HepG2 (cell line): Measurements from ENCODE around the gene METTL22. TPM values are rescaled to one million over a fixed set of nuclear protein-coding genes. Genes with fewer than 3 reads are reported as not detected.

Source experiments
- ATAD3A ChIP-seq: sonication (generic); formaldehyde crosslinking; IDR thresholded peaks from 2 replicates; pipeline ENCODE4 v1.4.0; 2020; ENCODE audit warnings: missing genetic modification reagents
- ATF2 ChIP-seq: sonication (generic); formaldehyde crosslinking; IDR thresholded peaks from 2 replicates; pipeline ENCODE4 v1.4.0; 2020; ENCODE audit warnings: missing genetic modification reagents
- ATF4 ChIP-seq, 2 experiments: fragments of 450-650 bp in 1 of 2; sonication (generic) in 1 of 2; formaldehyde crosslinking; IDR thresholded peaks; 2 replicates each; pipeline versions ENCODE4 v1.5.0 to v1.8.0; 2020 to 2022; ENCODE audit warnings: mild to moderate bottlenecking in 1 of 2, missing genetic modification reagents in 1 of 2
- CREM ChIP-seq, 2 experiments: sonication (generic) in 1 of 2; formaldehyde crosslinking in 1 of 2; IDR thresholded peaks; 2 replicates each; pipeline versions ENCODE4 v1.4.0 to v1.6.1; 2016 to 2020; ENCODE audit warnings: antibody characterized with exemption in 1 of 2, mild to moderate bottlenecking in 1 of 2, missing genetic modification reagents in 1 of 2
- DNMT1 ChIP-seq: sonication (generic); formaldehyde crosslinking; IDR thresholded peaks from 2 replicates; pipeline ENCODE4 v1.5.1; 2020; ENCODE audit warnings: mild to moderate bottlenecking, missing genetic modification reagents
- EEA1 ChIP-seq: sonication (generic); formaldehyde crosslinking; IDR thresholded peaks from 2 replicates; pipeline ENCODE4 v1.5.1; 2020; ENCODE audit warnings: mild to moderate bottlenecking, missing genetic modification reagents, borderline replicate concordance
- FIP1L1 ChIP-seq: fragments of 200-400 bp; formaldehyde crosslinking; IDR thresholded peaks from 2 replicates; pipeline ENCODE4 v1.6.1; 2018; ENCODE audit warnings: low read depth, mild to moderate bottlenecking, low read length, moderate library complexity, borderline replicate concordance; ENCODE audit not compliant: insufficient read depth
- FOXC1 ChIP-seq: sonication (generic); formaldehyde crosslinking; IDR thresholded peaks from 2 replicates; pipeline ENCODE4 v1.8.0; 2022; ENCODE audit warnings: mild to moderate bottlenecking, missing genetic modification reagents, borderline replicate concordance
- HIVEP1 ChIP-seq: sonication (generic); formaldehyde crosslinking; IDR thresholded peaks from 2 replicates; pipeline ENCODE4 v1.4.0; 2020; ENCODE audit warnings: mild to moderate bottlenecking, missing genetic modification reagents
- MED1 ChIP-seq: sonication (generic); formaldehyde crosslinking; IDR thresholded peaks from 2 replicates; pipeline ENCODE4 v1.4.0; 2020; ENCODE audit warnings: missing genetic modification reagents
- PLRG1 ChIP-seq: fragments of 450-650 bp; conservative IDR thresholded peaks from 2 replicates; pipeline ENCODE4 v1.6.1; 2016
- RBAK ChIP-seq: sonication (generic); formaldehyde crosslinking; IDR thresholded peaks from 2 replicates; pipeline ENCODE4 v1.5.1; 2020; ENCODE audit warnings: mild to moderate bottlenecking, missing genetic modification reagents
- SAP130 ChIP-seq: IDR thresholded peaks from 2 replicates; pipeline ENCODE4 v1.6.1; 2016; ENCODE audit warnings: low read depth
- TGIF2 ChIP-seq: IDR thresholded peaks from 2 replicates; pipeline ENCODE4 v1.6.1; 2016; ENCODE audit warnings: control low read depth, missing compliant biosample characterization
- ZBTB38 ChIP-seq: sonication (generic); formaldehyde crosslinking; IDR thresholded peaks from 2 replicates; pipeline ENCODE4 v1.5.1; 2020; ENCODE audit warnings: mild to moderate bottlenecking, missing genetic modification reagents
- ZFP36 ChIP-seq: fragments of 150-350 bp; IDR thresholded peaks from 2 replicates; pipeline ENCODE4 v1.6.1; 2018; ENCODE audit warnings: borderline replicate concordance, low read length, low read depth; ENCODE audit not compliant: partially characterized antibody
- ZFYVE20 ChIP-seq: sonication (generic); formaldehyde crosslinking; IDR thresholded peaks from 2 replicates; pipeline ENCODE4 v1.8.0; 2023; ENCODE audit warnings: low read depth, mild to moderate bottlenecking, moderate library complexity, missing genetic modification reagents, borderline replicate concordance
- ZNF12 ChIP-seq: sonication (generic); formaldehyde crosslinking; IDR thresholded peaks from 2 replicates; pipeline ENCODE4 v1.5.0; 2020; ENCODE audit warnings: missing genetic modification reagents
- ZNF138 ChIP-seq: sonication (generic); formaldehyde crosslinking; IDR thresholded peaks from 2 replicates; pipeline ENCODE4 v1.5.0; 2020; ENCODE audit warnings: mild to moderate bottlenecking, low read depth, missing genetic modification reagents
- ZNF17 ChIP-seq: sonication (generic); formaldehyde crosslinking; IDR thresholded peaks from 2 replicates; pipeline ENCODE4 v1.5.0; 2020; ENCODE audit warnings: mild to moderate bottlenecking, missing genetic modification reagents
- ZNF232 ChIP-seq: sonication (generic); formaldehyde crosslinking; IDR thresholded peaks from 2 replicates; pipeline ENCODE4 v1.4.0; 2020; ENCODE audit warnings: missing genetic modification reagents, borderline replicate concordance
- ZNF263 ChIP-seq: sonication (generic); formaldehyde crosslinking; IDR thresholded peaks from 2 replicates; pipeline ENCODE4 v1.4.0; 2020; ENCODE audit warnings: missing genetic modification reagents
- ZNF292 ChIP-seq: sonication (generic); formaldehyde crosslinking; IDR thresholded peaks from 2 replicates; pipeline ENCODE4 v1.8.1; 2022; ENCODE audit warnings: mild to moderate bottlenecking, low read depth, missing genetic modification reagents, borderline replicate concordance
- ZNF672 ChIP-seq: sonication (generic); formaldehyde crosslinking; IDR thresholded peaks from 2 replicates; pipeline ENCODE4 v1.8.1; 2022; ENCODE audit warnings: missing genetic modification reagents
- polyA plus RNA-seq, 8 experiments: library from polyadenylated mRNA; depleted of rRNA in 3 of 8; stranded (reverse) in 7 of 8; unstranded in 1 of 8; fragments of >200 nt; fragmentation: Illumina TruSeq in 4 of 8; extraction: Trizol in 4 of 8; gene quantifications; 2 replicates each; pipeline versions ENCODE4 v1.2.1 to v1.2.3, GENCODE V29; 2011 to 2016; ENCODE audit warnings: low read depth in 4 of 8, missing spikeins in 1 of 8, mixed read lengths in 1 of 8; ENCODE audit not compliant: insufficient read depth in 1 of 8
- total RNA-seq, 5 experiments: library from RNA; depleted of rRNA; stranded (reverse); fragments of >200 nt; fragmentation: Illumina TruSeq; extraction: Trizol; gene quantifications; 2 replicates each; pipeline ENCODE4 v1.2.3, GENCODE V29; 2016; ENCODE audit warnings: low read depth in 1 of 5
- TF ChIP-seq, protein P1 (sequence below): sonication (generic); formaldehyde crosslinking; IDR thresholded peaks from 2 replicates; pipeline ENCODE4 v1.8.0; 2022; ENCODE audit warnings: missing genetic modification reagents, low read depth, mild to moderate bottlenecking, borderline replicate concordance
- TF ChIP-seq, protein P2 (sequence below): sonication (generic); formaldehyde crosslinking; IDR thresholded peaks from 2 replicates; pipeline ENCODE4 v1.9.0; 2021; ENCODE audit warnings: missing genetic modification reagents, borderline replicate concordance
- TF ChIP-seq, protein P3 (sequence below): IDR thresholded peaks from 2 replicates; pipeline ENCODE4 v1.6.1; 2016; ENCODE audit warnings: missing genetic modification reagents, missing compliant biosample characterization

The METTL22 gene
- total and polyA plus RNA-seq, 2 of the 13 experiments (the other 11 are each of a cell fraction or from before 2014, with no cell fraction given): 36.2 to 94.8 TPM

DNA sequence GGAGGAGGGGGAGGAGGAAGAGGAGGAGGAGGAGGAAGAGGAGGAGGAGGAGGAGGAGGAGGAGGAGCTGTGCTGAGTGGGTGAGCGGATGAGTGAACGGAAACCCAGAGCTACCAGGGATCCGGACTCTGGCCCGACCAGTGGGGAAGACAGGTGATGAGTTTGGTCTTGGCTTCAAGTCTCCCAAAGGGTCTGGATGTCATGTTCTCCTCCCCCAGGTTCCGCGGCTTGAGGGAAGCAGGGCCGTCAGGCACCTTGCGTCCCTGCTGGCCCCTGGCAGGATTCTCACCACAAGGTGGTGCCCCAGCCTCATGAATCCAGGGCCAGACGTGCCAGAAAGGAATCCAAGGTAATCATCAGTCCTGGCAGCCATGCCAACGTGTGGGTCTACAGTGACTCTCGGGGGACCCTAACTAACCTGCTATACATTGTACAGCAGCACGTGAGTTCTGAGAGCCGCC, 39.4 kb downstream of the METTL22 start (continued):
- TF ChIP-seq, protein P1, sequence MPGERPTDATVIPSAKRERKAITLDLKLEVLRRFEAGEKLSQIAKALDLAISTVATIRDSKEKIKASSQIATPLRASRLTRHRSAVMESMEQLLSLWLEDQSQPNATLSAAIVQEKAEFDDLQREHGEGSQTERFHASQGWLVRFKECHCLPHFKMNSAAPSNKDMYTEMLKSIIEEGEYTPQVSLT (CRISPR knock-in tag): no peak
- TF ChIP-seq CREM (IDR thresholded peaks at IDR 0.05) (no peak), CREM (CRISPR knock-in tag; IDR thresholded peaks at IDR 0.05) (no peak), ZBTB38 (CRISPR knock-in tag) (peak; percentile 52; the same call in 1 of the 2 replicates), ZNF672 (no peak), ATF4 (CRISPR knock-in tag; IDR thresholded peaks at IDR 0.05) (no peak), EEA1 (no peak), ZNF12 (CRISPR knock-in tag) (no peak), HIVEP1 (CRISPR knock-in tag) (no peak), ZNF232 (CRISPR knock-in tag) (no peak), ZFP36 (no peak), RBAK (CRISPR knock-in tag) (no peak), FOXC1 (CRISPR knock-in tag) (peak; percentile 33; the same call in 1 of the 2 replicates), FIP1L1 (no peak), DNMT1 (CRISPR knock-in tag) (no peak; the same call in 1 of the 2 replicates), ZNF17 (CRISPR knock-in tag) (no peak), PLRG1 (no peak), ZNF263 (CRISPR knock-in tag) (peak; percentile 93), ZNF292 (CRISPR knock-in tag) (no peak), ATAD3A (CRISPR knock-in tag) (no peak), ZNF138 (CRISPR knock-in tag) (no peak), ATF2 (no peak), TGIF2 (CRISPR knock-in tag) (no peak), MED1 (no peak; the same call in 1 of the 2 replicates), ZFYVE20 (CRISPR knock-in tag) (no peak), SAP130 (CRISPR knock-in tag) (peak; percentile 27; the same call in 1 of the 2 replicates)
- TF ChIP-seq, protein P2, sequence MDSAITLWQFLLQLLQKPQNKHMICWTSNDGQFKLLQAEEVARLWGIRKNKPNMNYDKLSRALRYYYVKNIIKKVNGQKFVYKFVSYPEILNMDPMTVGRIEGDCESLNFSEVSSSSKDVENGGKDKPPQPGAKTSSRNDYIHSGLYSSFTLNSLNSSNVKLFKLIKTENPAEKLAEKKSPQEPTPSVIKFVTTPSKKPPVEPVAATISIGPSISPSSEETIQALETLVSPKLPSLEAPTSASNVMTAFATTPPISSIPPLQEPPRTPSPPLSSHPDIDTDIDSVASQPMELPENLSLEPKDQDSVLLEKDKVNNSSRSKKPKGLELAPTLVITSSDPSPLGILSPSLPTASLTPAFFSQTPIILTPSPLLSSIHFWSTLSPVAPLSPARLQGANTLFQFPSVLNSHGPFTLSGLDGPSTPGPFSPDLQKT: no peak
- TF ChIP-seq, protein P3, sequence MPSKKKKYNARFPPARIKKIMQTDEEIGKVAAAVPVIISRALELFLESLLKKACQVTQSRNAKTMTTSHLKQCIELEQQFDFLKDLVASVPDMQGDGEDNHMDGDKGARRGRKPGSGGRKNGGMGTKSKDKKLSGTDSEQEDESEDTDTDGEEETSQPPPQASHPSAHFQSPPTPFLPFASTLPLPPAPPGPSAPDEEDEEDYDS (CRISPR knock-in tag): no peak
